NOMO-1 (cell line): ENCODE data around the gene EPHA6.

Experiments
- DNase-seq, 2 experiments: peaks; one replicate each; lab custom pipeline; 2025; ENCODE audit not compliant: unreplicated experiment in 2 of 2; lab: John Stamatoyannopoulos, UW

Gene EPHA6

GRCh38 chr3:97138914-97139541, 324.6 kb downstream of the EPHA6 start:
- DNase-seq, result no peak

GRCh38 chr3:97148931-97149330, 334.5 kb downstream of the EPHA6 start:
- no peak for DNase-seq

- DNase-seq, result no peak
Measured at GRCh38 chr3:97161169-97161568, 346.8 kb downstream of the EPHA6 start.

GRCh38 chr3:97177242-97177641, 362.8 kb downstream of the EPHA6 start:
- no peak for DNase-seq

- DNase-seq, result no peak
Measured at GRCh38 chr3:97181704-97182103, 367.3 kb downstream of the EPHA6 start.

GRCh38 chr3:97187771-97188170, 373.4 kb downstream of the EPHA6 start:
- DNase-seq, result no peak

- no peak for DNase-seq
Measured at GRCh38 chr3:97189835-97190234, 375.4 kb downstream of the EPHA6 start.

- no peak for DNase-seq
Measured at GRCh38 chr3:97197083-97197482, 382.7 kb downstream of the EPHA6 start.

- DNase-seq, result no peak
Measured at GRCh38 chr3:97197830-97198229, 383.4 kb downstream of the EPHA6 start.

GRCh38 chr3:97200387-97200786, 386.0 kb downstream of the EPHA6 start:
- DNase-seq, result no peak

- DNase-seq, result no peak
Measured at GRCh38 chr3:97201814-97202213, 387.4 kb downstream of the EPHA6 start.

- DNase-seq, result no peak
Measured at GRCh38 chr3:97228966-97229365, 414.6 kb downstream of the EPHA6 start.

- DNase-seq, result no peak
Measured at GRCh38 chr3:97230486-97230885, 416.1 kb downstream of the EPHA6 start.

- DNase-seq, result no peak
Measured at GRCh38 chr3:97232393-97233034, 418.1 kb downstream of the EPHA6 start.

- DNase-seq, result no peak
Measured at GRCh38 chr3:97235179-97235578, 420.8 kb downstream of the EPHA6 start.

- DNase-seq, result no peak
Measured at GRCh38 chr3:97235611-97236315, 421.4 kb downstream of the EPHA6 start.

- no peak for DNase-seq
Measured at GRCh38 chr3:97241417-97241816, 427.0 kb downstream of the EPHA6 start.

- DNase-seq, result no peak
Measured at GRCh38 chr3:97245201-97245910, 431.0 kb downstream of the EPHA6 start.

- no peak for DNase-seq
Measured at GRCh38 chr3:97256060-97256459, 441.7 kb downstream of the EPHA6 start.

GRCh38 chr3:97257942-97258697, 443.7 kb downstream of the EPHA6 start:
- no peak for DNase-seq

GRCh38 chr3:97259263-97259662, 444.9 kb downstream of the EPHA6 start:
- DNase-seq, result no peak
